Tibial artery (tissue), 4 donors: Measurements from ENCODE around the gene ZFAND2B.

Experiments
- DNase-seq, 2 donors: peaks; one replicate each; pipeline ENCODE4 v3.0.0-alpha.2; 2019
- H3K27ac ChIP-seq, 2 donors: fragments of 200-600 bp; sonication (generic) in 1 of 2; 1 replicate in 1 of 2; 2 replicates in 1 of 2; pipeline ENCODE4 v1.5.1; 2018 to 2019; ENCODE audit warnings: mild to moderate bottlenecking in 1 of 2
- H3K27me3 ChIP-seq, 2 donors: fragments of 200-600 bp; sonication (generic) in 1 of 2; one replicate each; pipeline versions ENCODE4 v1.5.1 to v1.6.0; 2016 to 2019
- H3K36me3 ChIP-seq, 3 donors: fragments of 200-600 bp; sonication (generic) in 2 of 3; one replicate each; pipeline ENCODE4 v1.5.1; 2016 to 2019; ENCODE audit warnings: mild to moderate bottlenecking in 2 of 3
- H3K4me1 ChIP-seq, 4 donors: fragments of 200-600 bp; sonication (generic) in 2 of 4; 1 replicate in 3 of 4; 2 replicates in 1 of 4; pipeline ENCODE4 v1.5.1; 2016 to 2019
- H3K4me3 ChIP-seq, 2 donors: fragments of 200-600 bp; sonication (generic) in 1 of 2; 1 replicate in 1 of 2; 2 replicates in 1 of 2; pipeline ENCODE4 v1.5.1; 2018 to 2019; ENCODE audit warnings: mild to moderate bottlenecking in 2 of 2
- H3K9me3 ChIP-seq, 3 donors: fragments of 200-600 bp; sonication (generic) in 1 of 3; one replicate each; pipeline ENCODE4 v1.5.1; 2016 to 2019
- intact Hi-C: fragments of 100-400 bp; cut with DNase I; formaldehyde crosslinking; loops from one replicate; pipeline ENCODE4 v1.15.0; 2023; ENCODE audit warnings: low total_unique reads
- TF ChIP-seq, protein P1 (sequence below), 2 experiments: fragments of 200-600 bp in 1 of 2; fragments of 450-650 bp in 1 of 2; IDR thresholded peaks; one replicate each; pipeline ENCODE4 v1.5.1; 2017 to 2019; ENCODE audit warnings: antibody characterized with exemption in 2 of 2, mild to moderate bottlenecking in 1 of 2, moderate library complexity in 1 of 2

The ZFAND2B gene

DNA sequence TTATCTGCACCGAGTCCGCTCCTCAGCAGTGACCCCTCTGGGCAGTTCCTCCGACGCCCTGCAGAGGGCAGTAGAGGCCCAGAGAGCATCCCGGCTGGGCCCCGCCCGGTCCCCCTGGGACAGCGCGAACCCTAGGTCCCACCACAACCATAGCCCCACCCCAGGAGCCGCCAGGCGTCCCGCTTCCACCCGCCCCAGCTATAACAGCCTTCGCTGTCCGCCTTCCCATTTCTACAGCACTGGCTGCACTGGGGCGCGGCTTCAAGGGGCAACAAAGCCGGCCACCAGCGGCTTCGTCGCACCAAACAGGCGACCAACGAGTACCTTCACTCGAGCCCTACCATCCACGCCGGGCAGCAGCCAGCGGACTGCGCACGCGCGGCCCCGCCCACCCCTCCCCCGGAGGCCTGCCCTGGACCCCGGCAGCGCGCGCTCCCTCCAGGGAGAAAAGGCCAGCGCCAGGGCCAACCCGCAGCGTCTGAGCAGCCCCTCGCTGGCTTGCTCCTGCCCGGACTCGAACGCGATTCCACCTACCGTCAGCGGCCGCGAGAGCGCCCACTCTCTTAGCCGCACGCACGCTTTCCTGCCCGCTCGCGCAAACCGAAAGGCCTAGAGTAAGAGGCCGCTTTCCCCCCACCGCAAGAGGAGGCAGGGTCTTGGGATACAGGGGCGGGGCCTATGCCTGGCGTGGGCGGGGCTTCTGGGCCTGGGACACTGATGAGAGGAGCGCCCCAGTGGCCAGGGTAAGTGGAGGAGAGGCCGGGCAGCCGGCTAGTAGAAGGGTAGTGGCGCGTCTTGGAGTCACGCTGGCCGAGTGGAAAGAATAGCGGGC is 46.2 kb upstream of the ZFAND2B start, which contains the start of gene NHEJ1:
TSS of gene NHEJ1 (minus strand) at position 630 of the 832 bp plus-strand sequence. CDS start 2,453 bp downstream, outside the sequence.
- intact Hi-C loops, result loop anchor here (1.0 kb wide), 1 partner anchor 135 kb away; no protein-coding TSS in a partner anchor
- no peaks in the 10 kb centered on the region for H3K27me3 ChIP-seq
- peak within 1 kb of the TSS; percentile 91 to 92 for H3K27ac ChIP-seq
- H3K36me3 ChIP-seq, result peaks cover 16 to 27% (median 18%) of the 10 kb centered on the region in 3 donors
- H3K4me1 ChIP-seq, result peaks cover 0 to 12% (median 10%) of the 10 kb centered on the region in 4 donors
- TF ChIP-seq, protein P1, sequence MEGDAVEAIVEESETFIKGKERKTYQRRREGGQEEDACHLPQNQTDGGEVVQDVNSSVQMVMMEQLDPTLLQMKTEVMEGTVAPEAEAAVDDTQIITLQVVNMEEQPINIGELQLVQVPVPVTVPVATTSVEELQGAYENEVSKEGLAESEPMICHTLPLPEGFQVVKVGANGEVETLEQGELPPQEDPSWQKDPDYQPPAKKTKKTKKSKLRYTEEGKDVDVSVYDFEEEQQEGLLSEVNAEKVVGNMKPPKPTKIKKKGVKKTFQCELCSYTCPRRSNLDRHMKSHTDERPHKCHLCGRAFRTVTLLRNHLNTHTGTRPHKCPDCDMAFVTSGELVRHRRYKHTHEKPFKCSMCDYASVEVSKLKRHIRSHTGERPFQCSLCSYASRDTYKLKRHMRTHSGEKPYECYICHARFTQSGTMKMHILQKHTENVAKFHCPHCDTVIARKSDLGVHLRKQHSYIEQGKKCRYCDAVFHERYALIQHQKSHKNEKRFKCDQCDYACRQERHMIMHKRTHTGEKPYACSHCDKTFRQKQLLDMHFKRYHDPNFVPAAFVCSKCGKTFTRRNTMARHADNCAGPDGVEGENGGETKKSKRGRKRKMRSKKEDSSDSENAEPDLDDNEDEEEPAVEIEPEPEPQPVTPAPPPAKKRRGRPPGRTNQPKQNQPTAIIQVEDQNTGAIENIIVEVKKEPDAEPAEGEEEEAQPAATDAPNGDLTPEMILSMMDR (IDR thresholded peaks at IDR 0.05), result peak; percentile 97 to 100
- H3K4me3 ChIP-seq, result peak within 1 kb of the TSS; percentile 66 to 84
- H3K9me3 ChIP-seq, result no peaks in the 10 kb centered on the region
- DNase-seq, result peak; percentile 99

DNA sequence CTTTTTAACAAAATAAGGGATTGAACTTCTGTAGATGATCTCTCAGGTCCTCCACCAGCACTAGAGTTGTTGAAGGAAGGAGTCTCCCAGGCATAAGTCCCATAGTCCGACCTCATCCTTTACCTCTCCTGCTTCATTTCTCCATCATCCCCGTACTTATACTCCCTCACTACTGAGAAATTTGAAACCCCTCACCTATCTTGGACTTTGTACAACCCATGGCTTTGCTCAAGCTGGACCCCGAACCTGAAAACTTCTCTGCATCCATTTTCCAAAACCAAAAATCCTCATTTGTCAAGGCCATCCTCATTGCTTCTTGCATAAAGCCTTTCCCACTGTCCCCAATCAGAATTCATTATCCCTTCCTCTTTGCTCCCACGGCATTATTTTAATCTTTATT is 45.5 kb upstream of the ZFAND2B start:
- H3K27me3 ChIP-seq, result no peaks in the 10 kb centered on the region
- H3K9me3 ChIP-seq, result no peaks in the 10 kb centered on the region
- peak overlapping the region; percentile 91 to 92 for H3K27ac ChIP-seq
- H3K4me1 ChIP-seq, result peaks cover 0 to 12% (median 10%) of the 10 kb centered on the region in 4 donors
- intact Hi-C loops, result no loop called here
- DNase-seq, result no peak
- peaks cover 12 to 20% (median 12%) of the 10 kb centered on the region in 3 donors for H3K36me3 ChIP-seq
- TF ChIP-seq, protein P1 (IDR thresholded peaks at IDR 0.05), result no peak
- peak overlapping the region; percentile 66 to 84 for H3K4me3 ChIP-seq

DNA sequence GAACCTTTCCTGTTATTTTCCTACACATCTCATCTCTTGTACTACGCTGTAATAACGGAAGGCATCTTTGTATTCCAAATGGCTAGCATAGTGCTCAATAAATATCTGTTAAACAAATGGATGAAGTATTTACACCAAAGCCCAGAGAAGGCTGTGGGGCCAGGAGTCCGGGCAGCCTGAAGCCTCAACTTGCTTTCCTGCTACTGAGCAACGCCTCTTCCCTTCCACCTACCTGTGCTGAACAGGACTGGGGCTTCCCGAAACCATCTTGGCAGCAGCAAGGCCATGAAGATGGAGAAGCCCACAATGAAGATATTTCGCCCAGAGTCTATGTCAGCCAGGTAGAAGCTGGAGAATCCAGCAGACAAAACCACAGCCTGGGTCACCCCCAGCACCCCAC is 43.4 kb upstream of the ZFAND2B start:
- Histone ChIP-seq H3K27me3 (no peaks in the 10 kb centered on the region), H3K27ac (no peak overlapping the region), H3K4me1 (peaks cover 0 to 12% (median 10%) of the 10 kb centered on the region in 4 donors), H3K36me3 (peaks cover 0 to under 1% (median 0%) of the 10 kb centered on the region in 3 donors), H3K9me3 (no peaks in the 10 kb centered on the region), H3K4me3 (no peak overlapping the region)
- no peak for DNase-seq
- TF ChIP-seq, protein P1 (IDR thresholded peaks at IDR 0.05), result no peak
- intact Hi-C loops, result no loop called here

DNA sequence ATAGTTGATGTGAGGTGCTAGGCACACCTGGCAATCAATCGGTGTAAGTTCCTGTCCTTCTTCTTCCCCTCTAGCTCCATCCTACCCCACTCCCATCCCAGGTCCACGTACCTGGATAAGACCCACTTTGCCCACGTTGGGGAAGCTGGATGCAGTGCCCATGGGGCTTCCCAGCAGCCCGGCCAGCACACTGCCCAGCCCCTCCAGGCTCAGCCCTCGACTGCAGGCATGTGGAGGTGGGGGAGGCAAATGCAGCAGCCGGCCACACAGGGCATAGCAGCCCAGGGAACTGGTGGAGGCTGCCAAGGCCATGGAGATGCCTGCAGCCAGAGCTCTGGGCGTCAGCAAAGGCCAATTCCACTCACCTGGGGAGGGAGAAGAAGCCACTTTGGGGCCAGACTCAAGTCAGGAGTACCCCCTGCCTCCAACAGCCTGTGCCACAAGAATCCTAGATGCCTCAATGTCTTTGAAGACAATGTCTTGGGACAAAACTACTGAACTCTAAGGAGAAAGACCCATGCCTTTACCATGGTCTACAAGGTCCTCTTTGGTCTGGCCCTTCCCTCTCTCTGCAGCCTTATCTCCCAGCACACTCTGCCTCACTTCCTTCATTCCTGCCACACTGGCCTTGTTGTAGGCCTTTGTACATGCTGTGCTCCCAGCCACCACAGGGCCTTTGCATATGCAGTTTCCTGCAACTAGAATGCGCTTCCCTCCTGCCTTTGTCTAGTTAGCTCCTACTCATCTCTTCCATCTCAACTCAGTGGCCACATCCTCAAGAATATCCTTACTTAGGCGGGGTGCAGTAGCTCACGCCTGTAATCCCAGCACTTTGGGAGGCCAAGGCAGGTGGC is 41.3 kb upstream of the ZFAND2B start:
- intact Hi-C loops, result no loop called here
- Histone ChIP-seq H3K36me3 (no peaks in the 10 kb centered on the region), H3K4me3 (no peak overlapping the region), H3K27ac (no peak overlapping the region), H3K9me3 (no peaks in the 10 kb centered on the region), H3K4me1 (peaks cover 0 to 8% (median 6%) of the 10 kb centered on the region in 4 donors), H3K27me3 (no peaks in the 10 kb centered on the region)
- DNase-seq, result peak in 1 of 2 donors; percentile 57
- TF ChIP-seq, protein P1 (IDR thresholded peaks at IDR 0.05), result no peak

DNA sequence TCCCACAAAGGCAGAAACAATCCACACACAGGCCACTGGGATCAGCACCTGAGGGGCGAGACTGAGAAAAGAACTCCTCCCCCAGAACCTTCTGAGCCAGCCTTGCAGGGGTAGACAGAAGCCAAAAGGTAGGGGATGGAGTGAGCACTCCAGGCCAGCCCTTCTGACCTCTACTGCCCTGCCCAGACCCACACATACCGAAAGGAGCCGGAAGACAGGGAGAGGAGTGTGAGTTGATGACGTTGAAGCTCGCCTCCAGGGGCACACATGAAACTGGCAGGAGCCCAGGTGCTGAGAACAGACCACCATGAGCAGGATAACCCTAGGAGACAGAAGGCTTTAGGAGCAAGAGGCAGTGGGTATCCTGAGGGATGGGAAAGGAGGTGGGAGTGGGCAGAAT is 38.6 kb upstream of the ZFAND2B start:
- TF ChIP-seq, protein P1 (IDR thresholded peaks at IDR 0.05), result no peak
- Histone ChIP-seq H3K27ac (no peak overlapping the region), H3K9me3 (no peaks in the 10 kb centered on the region), H3K36me3 (peaks cover 6 to 15% (median 13%) of the 10 kb centered on the region in 3 donors), H3K4me1 (peaks cover 0 to 11% (median 8%) of the 10 kb centered on the region in 4 donors), H3K27me3 (no peaks in the 10 kb centered on the region), H3K4me3 (no peak overlapping the region)
- DNase-seq, result no peak
- intact Hi-C loops, result no loop called here
